Adrenal gland (tissue), 12 donors: ENCODE measurements around the gene ETFA. TPM values are rescaled to one million over a fixed set of nuclear protein-coding genes. Genes with fewer than 3 reads are reported as not detected.

ENCODE experiments used
- DNase-seq, 7 donors: peaks; one replicate each; pipeline ENCODE4 v3.0.0-alpha.2; 2019 to 2020
- H3K27ac ChIP-seq, 5 donors: fragments of 200-600 bp; sonication (generic) in 4 of 5; 1 replicate in 3 of 5; 2 replicates in 2 of 5; pipeline versions ENCODE4 v1.5.1 to v1.8.0; 2016 to 2020; ENCODE audit warnings: mild to moderate bottlenecking in 1 of 5
- H3K27me3 ChIP-seq: fragments of 200-600 bp; 2 replicates; pipeline ENCODE4 v1.8.0; 2021
- H3K36me3 ChIP-seq, 2 donors: fragments of 200-600 bp; replicated peaks in 1 of 2; 1 replicate in 1 of 2; 2 replicates in 1 of 2; pipeline versions ENCODE4 v1.5.1 to v1.8.0; 2018 to 2022
- H3K4me1 ChIP-seq, 2 donors: fragments of 200-600 bp; replicated peaks in 1 of 2; 1 replicate in 1 of 2; 2 replicates in 1 of 2; pipeline versions ENCODE4 v1.5.1 to v1.8.0; 2018 to 2021
- H3K4me3 ChIP-seq, 4 donors: fragments of 200-600 bp; sonication (generic) in 3 of 4; one replicate each; pipeline ENCODE4 v1.5.1; 2016 to 2018
- H3K9me3 ChIP-seq, 3 donors: fragments of 200-600 bp; sonication (generic) in 1 of 3; replicated peaks in 1 of 3; 1 replicate in 2 of 3; 2 replicates in 1 of 3; pipeline versions ENCODE4 v1.5.1 to v1.8.0; 2016 to 2021
- CTCF ChIP-seq, 6 experiments: fragments of 450-650 bp in 4 of 6; fragments of 200-600 bp in 2 of 6; sonication (generic) in 1 of 6; IDR thresholded peaks; 1 replicate in 5 of 6; 2 replicates in 1 of 6; pipeline versions ENCODE4 v1.5.1 to v1.8.0; 2016 to 2021; ENCODE audit warnings: antibody characterized with exemption in 6 of 6, mild to moderate bottlenecking in 2 of 6, moderate library complexity in 1 of 6
- POLR2A ChIP-seq, 2 donors: fragments of 450-650 bp; IDR thresholded peaks; one replicate each; pipeline ENCODE4 v1.6.1; 2017; ENCODE audit warnings: antibody characterized with exemption in 2 of 2, mild to moderate bottlenecking in 2 of 2, moderate library complexity in 1 of 2
- WGBS, 4 donors: extraction: QIAGEN DNeasy Blood & Tissue Kit in 2 of 4; methylation state at CpG; one replicate each; pipeline versions ENCODE4 v1.1.5 to v1.1.7; 2013 to 2017; 5-methylcytosine and 5-hydroxymethylcytosine counted together
- intact Hi-C, 2 donors: fragments of 100-400 bp; cut with DNase I; formaldehyde crosslinking; loops; one replicate each; pipeline versions ENCODE4 v1.14.1 to v1.15.0; 2022 to 2023
- polyA plus RNA-seq, 3 donors: library from polyadenylated mRNA; stranded (reverse); fragments of 200-250 nt in 2 of 3; fragments of 350-450 nt in 1 of 3; fragmentation: Illumina TruSeq in 1 of 3; extraction: RNeasy Lipid Tissue Mini Kit (QIAGEN cat#74804) in 1 of 3; gene quantifications; one replicate each; pipeline ENCODE4 v1.2.3, GENCODE V29; 2013 to 2014
- total RNA-seq, 9 donors: library from RNA; depleted of rRNA in 4 of 9; stranded (reverse); fragments of >200 nt in 4 of 9; fragments of 120-200 nt in 1 of 9; fragmentation: NEBNext Ultra II Directional in 1 of 9; extraction: Animal tissue kit (Norgen Biotek cat#: 25700) in 1 of 9; gene quantifications; one replicate each; pipeline versions ENCODE4 v1.1.0 to v1.2.4, GENCODE V29; 2013 to 2023
- donor health status: healthy with polysubstance abuse.
- donor health status: Bipolar disorder and iron deficiency.
- donor health status: DM: yes; HTN: yes; CAD: no.
- donor health status: DM: no; HTN: no; CAD: no.
- donor health status: DM: no; HTN: no; CAD: no.
- donor health status: DM: yes; HTN: yes; CAD: no.

ETFA gene
- total and polyA plus RNA-seq, 12 donors, result 50.0 to 339 (median 187) TPM

- Histone ChIP-seq H3K27ac (no peak overlapping the region), H3K36me3 (no peaks in the 10 kb centered on the region), H3K4me1 (peaks cover 0 to 10% of the 10 kb centered on the region in 2 donors), H3K9me3 (no peaks in the 10 kb centered on the region), H3K27me3 (no peaks in the 10 kb centered on the region), H3K4me3 (no peak overlapping the region)
- TF ChIP-seq POLR2A (IDR thresholded peaks at IDR 0.05), result no peak
- TF ChIP-seq CTCF (IDR thresholded peaks at IDR 0.05), result no peak
- WGBS, 4 donors, result 92 to 96% (median 94%) methylated on average over 4 of the region's 4 CpGs
- intact Hi-C loops, result no loop called here
- DNase-seq, result no peak
Observed at GRCh38 chr15:76251717-76252116, 59.6 kb downstream of the ETFA start.

GRCh38 chr15:76245072-76245610 lies 66.1 kb downstream of the ETFA start:
- H3K4me1 ChIP-seq, result peaks cover 0 to 2% of the 10 kb centered on the region in 2 donors
- 90 to 100% (median 93%) methylated on average over 1 of the region's 1 CpG for WGBS, 4 donors
- H3K27me3 ChIP-seq, result no peaks in the 10 kb centered on the region
- no peak for DNase-seq
- H3K27ac ChIP-seq, result no peak overlapping the region
- no peaks in the 10 kb centered on the region for H3K36me3 ChIP-seq
- intact Hi-C loops, result no loop called here
- no peak overlapping the region for H3K4me3 ChIP-seq
- no peaks in the 10 kb centered on the region for H3K9me3 ChIP-seq
- TF ChIP-seq POLR2A (IDR thresholded peaks at IDR 0.05) (no peak), CTCF (IDR thresholded peaks at IDR 0.05) (no peak)

GRCh38 chr15:76239786-76240185 lies 71.5 kb downstream of the ETFA start:
- H3K9me3 ChIP-seq, result no peaks in the 10 kb centered on the region
- intact Hi-C loops, result no loop called here
- H3K27me3 ChIP-seq, result no peaks in the 10 kb centered on the region
- 26 to 40% (median 39%) methylated on average over 1 of the region's 1 CpG for WGBS, 4 donors
- DNase-seq, result peak in 1 of 7 donors; percentile 10
- H3K4me1 ChIP-seq, result peaks cover 0 to 9% of the 10 kb centered on the region in 2 donors
- H3K36me3 ChIP-seq, result no peaks in the 10 kb centered on the region
- no peak for TF ChIP-seq CTCF (IDR thresholded peaks at IDR 0.05)
- no peak for TF ChIP-seq POLR2A (IDR thresholded peaks at IDR 0.05)
- H3K4me3 ChIP-seq, result no peak overlapping the region
- H3K27ac ChIP-seq, result no peak overlapping the region

- no peak for DNase-seq
- Histone ChIP-seq H3K4me1 (peaks cover 0 to 9% of the 10 kb centered on the region in 2 donors), H3K27ac (no peak overlapping the region), H3K9me3 (no peaks in the 10 kb centered on the region), H3K36me3 (no peaks in the 10 kb centered on the region), H3K27me3 (no peaks in the 10 kb centered on the region), H3K4me3 (no peak overlapping the region)
- 81 to 93% (median 88%) methylated on average over 2 of the region's 2 CpGs for WGBS, 4 donors
- intact Hi-C loops, result no loop called here
- TF ChIP-seq CTCF (IDR thresholded peaks at IDR 0.05) (no peak), POLR2A (IDR thresholded peaks at IDR 0.05) (no peak)
Observed at GRCh38 chr15:76236350-76236749, 74.9 kb downstream of the ETFA start.
